Activated CD4-positive, alpha-beta T cell treated with anti-CD3 and anti-CD28 coated beads for 36 hours (primary cell): Measurements from ENCODE around the gene MISP. TPM values are rescaled to one million over a fixed set of nuclear protein-coding genes. Genes with fewer than 3 reads are reported as not detected.
A peak's percentile ranks its signal among the peaks of the same experiment; 100 is the strongest.
"Not testable (repeated sequence)": the region's sequence is repeated elsewhere in the genome, so short reads cannot be mapped to it uniquely, and the experiment has no call there.

Experiments used
- ATAC-seq: fragments of 200-7000 bp; cut with Tn5 transposase; one replicate; pipeline ENCODE4 v1.10.0; 2021; ENCODE audit warnings: mild to moderate bottlenecking, moderate library complexity
- CTCF ChIA-PET: fragments of 350-600 bp; sonication (Branson Sonifier 250); formaldehyde crosslinking; loops from one replicate; lab custom pipeline; 2021; ENCODE audit warnings: antibody characterized with exemption; lab: Charles Lee
- POLR2A ChIA-PET: fragments of 350-600 bp; sonication (Branson Sonifier 250); formaldehyde crosslinking; loops from one replicate; lab custom pipeline; 2021; ENCODE audit warnings: antibody characterized with exemption, inconsistent platforms; lab: Charles Lee
- DNase-seq: peaks from one replicate; pipeline ENCODE4 v3.0.0-alpha.2; 2020
- H3K27ac Mint-ChIP-seq: one replicate; pipeline ENCODE4 v1.8.0; 2021; ENCODE audit warnings: mixed read lengths
- H3K27me3 Mint-ChIP-seq: one replicate; pipeline ENCODE4 v1.8.0; 2021; ENCODE audit warnings: mixed read lengths
- H3K36me3 Mint-ChIP-seq: one replicate; pipeline ENCODE4 v1.8.0; 2021; ENCODE audit warnings: low read depth, mixed read lengths
- H3K4me1 Mint-ChIP-seq: one replicate; pipeline ENCODE4 v1.8.0; 2021; ENCODE audit warnings: mixed read lengths
- H3K4me3 Mint-ChIP-seq: one replicate; pipeline ENCODE4 v1.8.0; 2021; ENCODE audit warnings: mild to moderate bottlenecking, moderate library complexity, mixed read lengths
- H3K9me3 Mint-ChIP-seq: one replicate; pipeline ENCODE4 v1.8.0; 2021; ENCODE audit warnings: low read depth, mixed read lengths
- intact Hi-C, 2 experiments: fragments of 100-400 bp; cut with DNase I in 1 of 2; cut with micrococcal nuclease in 1 of 2; formaldehyde crosslinking; loops; one replicate each; pipeline versions ENCODE4 v1.14.2 to v1.15.1; 2022 to 2024; cut with DNase I, micrococcal nuclease
- total RNA-seq, 2 experiments: library from RNA; stranded (reverse); gene quantifications; one replicate each; pipeline ENCODE4 v1.2.3, GENCODE V29; 2021

The MISP gene
- total RNA-seq, 2 experiments from 2014 or later, result 0.07 TPM; not detected in 1

- ATAC-seq, H3K4me3 Mint-ChIP-seq, H3K36me3 Mint-ChIP-seq, H3K9me3 Mint-ChIP-seq, intact Hi-C loops, POLR2A ChIA-PET, H3K27me3 Mint-ChIP-seq, H3K27ac Mint-ChIP-seq, DNase-seq, H3K4me1 Mint-ChIP-seq: not testable (repeated sequence)
- CTCF ChIA-PET, result interaction anchor here (0.8 to 1.1 kb wide), 2 partner anchors 22 to 153 kb away, joined by 3 read pairs; no protein-coding TSS in a partner anchor
These were observed 10.0 kb upstream of the MISP start for GRCh38 chr19:740816-741505.

GRCh38 chr19:741506-742131 lies 9.3 kb upstream of the MISP start:
- no peaks in the 10 kb centered on the region for H3K27me3 Mint-ChIP-seq
- H3K36me3 Mint-ChIP-seq, result no peaks in the 10 kb centered on the region
- H3K4me1 Mint-ChIP-seq, result no peaks in the 10 kb centered on the region
- H3K27ac Mint-ChIP-seq, result no peak overlapping the region
- ATAC-seq, result no peak
- CTCF ChIA-PET, result no interaction called here
- POLR2A ChIA-PET, result no interaction called here
- DNase-seq, result peak; percentile 21
- H3K4me3 Mint-ChIP-seq, result no peak overlapping the region
- intact Hi-C loops, result no loop called here
- H3K9me3 Mint-ChIP-seq, result peaks cover 3% of the 10 kb centered on the region

DNA sequence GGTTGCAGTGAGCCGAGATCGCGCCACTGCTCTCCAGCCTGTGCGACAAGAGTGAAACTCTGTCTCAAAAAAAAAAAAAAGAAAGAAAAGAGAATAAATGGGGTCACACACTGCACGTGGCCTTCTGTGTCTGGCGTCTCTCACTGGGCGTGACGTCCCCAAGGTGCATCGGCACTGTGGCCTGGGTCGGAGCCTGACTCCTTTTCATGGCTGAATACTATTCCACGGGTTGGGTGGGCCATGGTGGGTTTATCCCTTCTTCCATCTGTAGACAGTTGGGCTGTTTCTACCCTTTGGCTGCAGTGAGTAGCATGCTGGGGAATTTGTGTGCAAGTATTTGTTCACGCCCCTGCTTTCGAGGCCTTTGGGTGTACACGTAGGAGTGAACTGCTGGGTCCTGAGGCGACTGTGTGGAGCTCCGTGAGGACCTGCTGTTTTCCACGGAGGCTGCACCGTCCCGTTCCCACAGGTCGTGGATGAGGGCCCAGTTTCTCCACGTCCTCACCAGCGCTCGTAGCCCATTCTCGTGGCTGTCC lies 8.3 kb upstream of the MISP start:
- DNase-seq (no peak), ATAC-seq (no peak)
- H3K9me3 Mint-ChIP-seq, result peaks cover 3% of the 10 kb centered on the region
- H3K4me1 Mint-ChIP-seq, result no peaks in the 10 kb centered on the region
- H3K27ac Mint-ChIP-seq, result no peak overlapping the region
- H3K27me3 Mint-ChIP-seq, result no peaks in the 10 kb centered on the region
- H3K36me3 Mint-ChIP-seq, result no peaks in the 10 kb centered on the region
- intact Hi-C loops, result no loop called here
- no peak overlapping the region for H3K4me3 Mint-ChIP-seq
- ChIA-PET CTCF (interaction anchor here (0.7 kb wide), 1 partner anchor 107 kb away, joined by 3 read pairs; no protein-coding TSS in a partner anchor), POLR2A (no interaction called here)

GRCh38 chr19:743168-743687 lies 7.7 kb upstream of the MISP start:
- Mint-ChIP-seq H3K4me1 (no peaks in the 10 kb centered on the region), H3K27me3 (no peaks in the 10 kb centered on the region), H3K36me3 (no peaks in the 10 kb centered on the region), H3K4me3 (no peak overlapping the region), H3K9me3 (peaks cover 3% of the 10 kb centered on the region), H3K27ac (no peak overlapping the region)
- ATAC-seq (no peak), DNase-seq (no peak)
- CTCF ChIA-PET, result interaction anchor here (0.7 kb wide), 1 partner anchor 107 kb away, joined by 3 read pairs; no protein-coding TSS in a partner anchor
- intact Hi-C loops, result no loop called here
- POLR2A ChIA-PET, result no interaction called here

DNA sequence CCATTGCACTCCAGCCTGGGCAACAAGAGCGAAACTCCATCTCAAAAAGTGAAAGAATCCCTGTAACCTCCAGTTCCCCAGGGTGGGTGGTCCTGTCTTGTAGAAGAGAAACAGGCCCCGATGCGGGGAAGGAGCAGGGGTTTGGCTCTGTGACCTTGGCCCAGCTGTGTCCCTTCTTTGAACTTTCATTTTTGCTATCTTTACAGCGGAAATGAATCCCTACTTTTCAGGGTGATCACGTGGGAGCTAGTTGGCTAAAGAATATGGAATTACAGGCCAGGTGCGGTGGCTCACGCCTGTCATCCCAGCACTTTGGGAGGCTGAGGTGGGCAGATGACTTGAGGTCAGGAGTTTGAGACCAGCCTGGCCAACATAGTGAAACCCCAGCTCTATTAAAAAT lies 5.8 kb upstream of the MISP start:
- H3K27ac Mint-ChIP-seq, ATAC-seq, H3K4me1 Mint-ChIP-seq, POLR2A ChIA-PET, H3K27me3 Mint-ChIP-seq, H3K36me3 Mint-ChIP-seq, intact Hi-C loops, DNase-seq, H3K9me3 Mint-ChIP-seq, H3K4me3 Mint-ChIP-seq: not testable (repeated sequence)
- CTCF ChIA-PET, result interaction anchor here (0.6 kb wide), 1 partner anchor 8 kb away, joined by 3 read pairs; no protein-coding TSS in a partner anchor

GRCh38 chr19:746208-746819 lies 4.6 kb upstream of the MISP start:
- H3K27ac Mint-ChIP-seq, result no peak overlapping the region
- peaks cover 3% of the 10 kb centered on the region for H3K9me3 Mint-ChIP-seq
- CTCF ChIA-PET, result no interaction called here
- ATAC-seq (no peak), DNase-seq (no peak)
- POLR2A ChIA-PET, result no interaction called here
- H3K27me3 Mint-ChIP-seq, result no peaks in the 10 kb centered on the region
- H3K4me3 Mint-ChIP-seq, result no peak overlapping the region
- intact Hi-C loops, result no loop called here
- no peaks in the 10 kb centered on the region for H3K4me1 Mint-ChIP-seq
- H3K36me3 Mint-ChIP-seq, result no peaks in the 10 kb centered on the region

- Mint-ChIP-seq H3K4me1 (no peaks in the 10 kb centered on the region), H3K27ac (no peak overlapping the region), H3K9me3 (peaks cover 3% of the 10 kb centered on the region), H3K4me3 (no peak overlapping the region), H3K27me3 (no peaks in the 10 kb centered on the region), H3K36me3 (no peaks in the 10 kb centered on the region)
- ChIA-PET POLR2A (no interaction called here), CTCF (no interaction called here)
- intact Hi-C loops, result no loop called here
- no peak for ATAC-seq
- DNase-seq, result no peak
These were observed 4.0 kb upstream of the MISP start for GRCh38 chr19:746956-747355.

DNA sequence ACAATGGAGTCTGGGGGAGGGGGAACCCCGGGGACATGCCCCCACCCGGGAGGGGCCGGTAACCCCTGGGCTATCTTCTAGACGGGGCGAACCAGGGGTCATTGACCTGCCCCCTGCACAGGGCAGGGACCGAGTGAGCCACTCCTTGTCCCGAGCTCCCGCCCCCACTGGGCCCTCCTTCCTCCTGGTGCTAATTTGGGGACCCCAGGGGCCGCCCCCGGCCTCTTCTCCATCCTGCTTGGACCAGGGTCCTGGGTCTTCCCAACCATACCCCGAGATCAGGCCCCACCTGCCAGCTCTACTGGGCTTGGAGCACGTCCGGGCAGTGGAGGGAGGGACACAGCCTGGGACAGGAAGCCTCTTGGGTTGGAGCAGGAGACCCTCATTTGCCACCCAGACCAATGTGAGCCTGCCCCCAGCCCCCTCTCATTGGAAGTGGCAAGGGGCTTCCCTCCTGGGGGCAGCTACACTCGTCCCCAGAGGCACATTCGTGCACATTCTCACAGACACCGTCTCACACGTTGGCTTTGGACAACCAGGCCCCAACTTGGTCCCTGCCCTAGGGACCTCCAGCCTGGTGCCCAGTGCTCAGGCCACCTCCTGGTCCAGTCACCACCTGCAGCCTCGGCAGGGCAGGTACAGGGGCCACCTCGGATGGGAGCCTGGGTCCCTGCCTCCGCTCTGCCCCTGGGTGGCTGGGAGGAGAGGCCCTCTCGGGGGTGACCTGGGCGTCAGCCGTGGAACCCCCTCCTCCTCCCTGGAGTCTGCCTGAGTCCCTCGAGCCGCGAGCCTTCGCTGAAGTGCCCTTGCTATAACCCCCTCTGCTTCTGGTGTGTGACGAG lies 3.3 kb upstream of the MISP start:
- Mint-ChIP-seq H3K4me1 (no peaks in the 10 kb centered on the region), H3K27ac (no peak overlapping the region), H3K36me3 (no peaks in the 10 kb centered on the region), H3K4me3 (no peak overlapping the region), H3K27me3 (no peaks in the 10 kb centered on the region), H3K9me3 (peaks cover 3% of the 10 kb centered on the region)
- ATAC-seq (no peak), DNase-seq (no peak)
- intact Hi-C loops, result no loop called here
- CTCF ChIA-PET, result no interaction called here
- POLR2A ChIA-PET, result no interaction called here

GRCh38 chr19:748274-748598 lies 2.7 kb upstream of the MISP start:
- POLR2A ChIA-PET, result no interaction called here
- intact Hi-C loops, result no loop called here
- Mint-ChIP-seq H3K4me3 (no peak overlapping the region), H3K27ac (no peak overlapping the region), H3K36me3 (no peaks in the 10 kb centered on the region), H3K9me3 (peaks cover 3% of the 10 kb centered on the region), H3K27me3 (no peaks in the 10 kb centered on the region), H3K4me1 (peaks cover 3% of the 10 kb centered on the region)
- CTCF ChIA-PET, result no interaction called here
- ATAC-seq, result no peak
- DNase-seq, result no peak

- Mint-ChIP-seq H3K9me3 (no peaks in the 10 kb centered on the region), H3K4me1 (peaks cover 3% of the 10 kb centered on the region), H3K4me3 (no peak overlapping the region), H3K36me3 (no peaks in the 10 kb centered on the region), H3K27me3 (no peaks in the 10 kb centered on the region), H3K27ac (no peak overlapping the region)
- intact Hi-C loops, result no loop called here
- no peak for DNase-seq
- CTCF ChIA-PET, result no interaction called here
- no peak for ATAC-seq
- POLR2A ChIA-PET, result no interaction called here
These were observed 1.1 kb upstream of the MISP start for GRCh38 chr19:749811-750210.
